Bronchial epithelial cell (primary cell): ENCODE results near the gene NUP210L. TPM values are rescaled to one million over a fixed set of nuclear protein-coding genes. Genes with fewer than 3 reads are reported as not detected.

ENCODE experiments used
- DNase-seq: peaks from one replicate; pipeline ENCODE4 v3.0.0-alpha.2; 2010; ENCODE audit warnings: low read depth
- FAIRE-seq: peaks from 2 replicates; lab custom pipeline; 2011; peaks lifted over from hg19 to GRCh38; lab: Jason Lieb, UNC
- H3K27me3 ChIP-seq: 2 replicates; pipeline ENCODE4 v1.5.1; 2011; ENCODE audit warnings: low read length; ENCODE audit not compliant: control insufficient read depth, insufficient read depth
- H3K36me3 ChIP-seq: 2 replicates; pipeline ENCODE4 v1.5.1; 2011; ENCODE audit warnings: low read length; ENCODE audit not compliant: control insufficient read depth, insufficient read depth
- H3K4me3 ChIP-seq: 2 replicates; pipeline ENCODE4 v1.5.1; 2011; ENCODE audit warnings: mild to moderate bottlenecking, low read depth, low read length, control low read depth
- CTCF ChIP-seq: IDR thresholded peaks from 2 replicates; pipeline ENCODE4 v1.5.1; 2011; ENCODE audit warnings: mild to moderate bottlenecking, moderate library complexity, low read length, control low read depth, inconsistent platforms; ENCODE audit not compliant: insufficient read depth, severe bottlenecking
- total RNA-seq: library from RNA; depleted of rRNA; stranded (reverse); fragments of >200 nt; gene quantifications from 2 replicates; pipeline ENCODE4 v1.2.1, GENCODE V29; 2014

The NUP210L gene
- total RNA-seq, 1 donor from 2014 or later: under 0.01 TPM

- DNase-seq (no peak), FAIRE-seq (no peak)
- no peak for TF ChIP-seq CTCF
- Histone ChIP-seq H3K4me3 (no peak within 1 kb of the TSS), H3K27me3 (peaks cover 2% of the 10 kb centered on the region), H3K36me3 (no peaks in the 10 kb centered on the region)
Measured at GRCh38 chr1:154191990-154192461, 37.2 kb upstream of the NUP210L start, which contains the start of gene TPM3. Gene TPM3, minus strand, starts transcription at chr1:154192100. Its CDS starts 82 bp downstream, at chr1:154192018.

DNA sequence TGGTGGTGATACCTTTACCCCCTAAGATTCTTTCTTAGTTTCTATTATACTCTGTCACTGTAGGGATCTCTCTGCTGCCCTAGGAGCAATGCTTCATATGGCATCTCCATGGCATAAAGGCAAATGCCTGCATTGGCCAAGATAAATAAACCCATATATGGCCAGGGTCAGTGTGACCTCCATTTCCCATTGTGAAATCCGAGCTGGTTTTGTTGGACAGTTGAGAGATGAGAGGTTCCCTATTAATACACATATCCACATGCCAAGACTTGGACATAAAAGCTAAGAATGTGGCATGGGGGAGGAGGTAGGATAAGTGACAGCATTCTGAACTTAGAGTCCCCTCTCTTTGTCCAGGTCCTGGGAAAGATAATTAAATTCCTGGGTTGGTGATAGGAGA lies 35.7 kb upstream of the NUP210L start:
- H3K27me3 ChIP-seq: peaks cover 2% of the 10 kb centered on the region
- TF ChIP-seq CTCF: no peak
- DNase-seq (no peak), FAIRE-seq (no peak)
- no peaks in the 10 kb centered on the region for H3K36me3 ChIP-seq
- H3K4me3 ChIP-seq: no peak overlapping the region

DNA sequence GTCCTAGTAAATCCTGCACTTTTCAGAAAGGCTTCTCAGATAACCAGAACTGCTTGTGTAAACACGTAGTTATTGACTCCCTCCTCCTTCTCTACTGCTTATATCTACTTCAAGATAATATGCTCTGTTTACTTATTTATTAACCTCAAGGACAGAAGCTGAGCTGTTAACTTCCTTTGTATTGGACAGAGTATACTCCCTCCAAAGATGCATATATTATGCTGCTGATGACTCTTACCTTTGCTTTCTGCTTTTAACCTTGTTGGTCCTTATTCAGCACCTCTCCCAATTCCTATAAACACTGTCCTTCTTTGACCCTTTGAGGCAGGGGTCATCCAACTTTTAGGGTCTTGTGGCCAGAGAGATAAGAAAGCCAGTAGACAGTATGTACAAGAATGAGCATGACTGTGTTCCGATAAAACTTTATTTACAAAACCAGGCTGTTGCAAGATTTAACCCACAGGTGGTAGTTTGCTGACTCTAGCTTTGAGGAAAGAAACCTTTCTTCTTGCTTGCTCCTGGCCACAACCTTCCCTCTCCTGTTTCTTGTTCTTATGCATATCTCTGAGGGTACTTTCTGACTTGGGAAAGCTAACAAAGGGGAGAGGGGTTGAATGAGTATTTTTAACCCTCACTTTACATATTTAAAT lies 32.1 kb upstream of the NUP210L start:
- FAIRE-seq: no peak
- Histone ChIP-seq H3K4me3 (no peak overlapping the region), H3K27me3 (no peaks in the 10 kb centered on the region), H3K36me3 (no peaks in the 10 kb centered on the region)
- DNase-seq: no peak
- no peak for TF ChIP-seq CTCF

GRCh38 chr1:154186177-154186576 lies 31.3 kb upstream of the NUP210L start:
- no peak for FAIRE-seq
- peak; percentile 77 for TF ChIP-seq CTCF
- H3K36me3 ChIP-seq: no peaks in the 10 kb centered on the region
- peak; percentile 74 for DNase-seq
- H3K4me3 ChIP-seq: no peak overlapping the region
- H3K27me3 ChIP-seq: no peaks in the 10 kb centered on the region

DNA sequence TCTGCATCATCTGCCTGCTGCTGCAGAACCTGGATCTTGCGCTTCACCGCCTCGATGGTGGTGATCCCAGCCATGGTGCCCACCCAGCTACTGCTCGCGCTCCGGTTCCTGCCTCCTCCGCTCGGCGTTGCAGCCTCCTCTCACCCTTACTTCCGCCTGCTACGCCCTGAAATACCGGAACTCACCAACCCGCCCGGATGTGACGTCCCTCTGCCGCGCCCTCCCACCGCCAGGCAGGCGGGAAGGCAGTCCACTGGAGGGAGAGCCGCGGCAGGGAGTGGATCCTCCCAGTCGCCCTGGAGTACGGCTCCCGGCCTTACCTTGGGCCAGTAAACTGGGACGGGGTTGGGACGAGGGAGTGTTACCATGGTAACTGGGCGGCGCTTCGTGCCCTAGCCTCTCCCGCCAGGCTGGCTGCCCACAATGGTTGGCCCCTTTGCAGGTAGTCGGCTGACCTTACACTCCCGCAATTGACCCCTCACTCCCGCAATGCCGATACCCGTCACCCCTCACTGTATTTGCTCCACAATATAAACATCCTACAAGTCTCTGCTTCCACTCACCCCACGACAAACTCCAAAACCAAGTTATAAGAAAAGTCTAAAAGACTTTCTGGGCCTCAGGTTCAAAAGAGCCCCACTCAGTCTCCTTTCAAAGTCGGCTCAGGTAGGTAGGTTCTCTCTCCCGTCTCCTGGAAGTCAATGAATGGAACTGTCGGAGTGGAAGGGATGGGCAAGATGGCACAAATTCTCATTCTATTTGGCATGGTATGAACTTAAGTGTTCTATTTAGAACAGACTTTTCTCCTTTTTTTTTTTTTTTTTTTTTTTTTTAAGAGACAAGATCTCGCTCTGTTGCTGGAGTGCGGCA lies 28.4 kb upstream of the NUP210L start:
- DNase-seq (peak; percentile 91), FAIRE-seq (no peak)
- TF ChIP-seq CTCF: no peak
- no peaks in the 10 kb centered on the region for H3K27me3 ChIP-seq
- no peaks in the 10 kb centered on the region for H3K36me3 ChIP-seq
- H3K4me3 ChIP-seq: peak overlapping the region; percentile 91
